Retinal pigment epithelial cell (primary cell): ENCODE results near the gene KLK14.
A peak's percentile ranks its signal among the peaks of the same experiment; 100 is the strongest.

ENCODE experiments used
- DNase-seq: peaks from one replicate; pipeline ENCODE4 v3.0.0-alpha.2; 2010; ENCODE audit warnings: low read depth
- H3K4me3 ChIP-seq: 2 replicates; pipeline ENCODE4 v1.5.1; 2011; ENCODE audit warnings: mild to moderate bottlenecking, low read length, control low read depth, moderate library complexity
- CTCF ChIP-seq: conservative IDR thresholded peaks from 2 replicates; pipeline ENCODE4 v1.5.1; 2011; ENCODE audit warnings: low read depth, low read length, control low read depth, inconsistent platforms

The KLK14 gene

GRCh38 chr19:51121257-51121656 lies 38.6 kb upstream of the KLK14 start:
- no peak for TF ChIP-seq CTCF
- H3K4me3 ChIP-seq: no peak overlapping the region
- no peak for DNase-seq

GRCh38 chr19:51120160-51120559 lies 37.5 kb upstream of the KLK14 start:
- no peak for TF ChIP-seq CTCF
- no peak overlapping the region for H3K4me3 ChIP-seq
- DNase-seq: no peak

- no peak for DNase-seq
- no peak overlapping the region for H3K4me3 ChIP-seq
- TF ChIP-seq CTCF: no peak
Measured at GRCh38 chr19:51119611-51120010, 36.9 kb upstream of the KLK14 start.

GRCh38 chr19:51119101-51119500 lies 36.4 kb upstream of the KLK14 start:
- H3K4me3 ChIP-seq: no peak overlapping the region
- no peak for TF ChIP-seq CTCF
- no peak for DNase-seq

GRCh38 chr19:51116736-51117286 lies 34.1 kb upstream of the KLK14 start:
- no peak overlapping the region for H3K4me3 ChIP-seq
- no peak for DNase-seq
- no peak for TF ChIP-seq CTCF

- TF ChIP-seq CTCF: no peak
- DNase-seq: no peak
- no peak overlapping the region for H3K4me3 ChIP-seq
Measured at GRCh38 chr19:51114087-51114729, 31.5 kb upstream of the KLK14 start.

- no peak overlapping the region for H3K4me3 ChIP-seq
- DNase-seq: no peak
- peak; percentile 41 for TF ChIP-seq CTCF
Measured at GRCh38 chr19:51111606-51112005, 28.9 kb upstream of the KLK14 start.
